Endometrium (tissue), 2 donors: ENCODE results near the gene CBY2.
A peak's percentile ranks its signal among the peaks of the same experiment; 100 is the strongest.

Source experiments
- FAIRE-seq: peaks from 2 replicates; lab custom pipeline; 2012; peaks lifted over from hg19 to GRCh38; lab: Jason Lieb, UNC
- donor health status: control.
- donor health status: control.

CBY2 gene

GRCh38 chr13:45700971-45701900 lies 884 bp upstream of the CBY2 start:
- FAIRE-seq = no peak

- FAIRE-seq = no peak
Measured at GRCh38 chr13:45702869-45703391, 810 bp downstream of the CBY2 start.

- FAIRE-seq = no peak
Measured at GRCh38 chr13:45704211-45704739, 2.2 kb downstream of the CBY2 start.

GRCh38 chr13:45704854-45705695 lies 3.0 kb downstream of the CBY2 start:
- no peak for FAIRE-seq

- no peak for FAIRE-seq
Measured at GRCh38 chr13:45705918-45706317, 3.8 kb downstream of the CBY2 start.

- no peak for FAIRE-seq
Measured at GRCh38 chr13:45707516-45708100, 5.5 kb downstream of the CBY2 start.

- FAIRE-seq = no peak
Measured at GRCh38 chr13:45711951-45712350, 9.8 kb downstream of the CBY2 start.

GRCh38 chr13:45713106-45713690 lies 11.1 kb downstream of the CBY2 start:
- FAIRE-seq = no peak

- no peak for FAIRE-seq
Measured at GRCh38 chr13:45713721-45714120, 11.6 kb downstream of the CBY2 start.

- no peak for FAIRE-seq
Measured at GRCh38 chr13:45714170-45714569, 12.1 kb downstream of the CBY2 start.

GRCh38 chr13:45715351-45715750 lies 13.2 kb downstream of the CBY2 start:
- FAIRE-seq = no peak

GRCh38 chr13:45717349-45717748 lies 15.2 kb downstream of the CBY2 start:
- FAIRE-seq = no peak

- FAIRE-seq = no peak
Measured at GRCh38 chr13:45718063-45718462, 15.9 kb downstream of the CBY2 start.

- peak; percentile 23 for FAIRE-seq
Measured at GRCh38 chr13:45718992-45719391, 16.9 kb downstream of the CBY2 start.

GRCh38 chr13:45721203-45721731 lies 19.1 kb downstream of the CBY2 start:
- FAIRE-seq = no peak

GRCh38 chr13:45723798-45724197 lies 21.7 kb downstream of the CBY2 start:
- no peak for FAIRE-seq

GRCh38 chr13:45728759-45729158 lies 26.6 kb downstream of the CBY2 start:
- FAIRE-seq = no peak

- FAIRE-seq = no peak
Measured at GRCh38 chr13:45731455-45731854, 29.3 kb downstream of the CBY2 start.

- no peak for FAIRE-seq
Measured at GRCh38 chr13:45732916-45733315, 30.8 kb downstream of the CBY2 start.

GRCh38 chr13:45733361-45733760 lies 31.2 kb downstream of the CBY2 start:
- FAIRE-seq = no peak

GRCh38 chr13:45737571-45738017 lies 35.5 kb downstream of the CBY2 start:
- no peak for FAIRE-seq
